ENCODE measurements around the gene OR2S2. TPM values are rescaled to one million over a fixed set of nuclear protein-coding genes. Genes with fewer than 3 reads are reported as not detected.
"Not testable (repeated sequence)": the region's sequence is repeated elsewhere in the genome, so short reads cannot be mapped to it uniquely, and the experiment has no call there.

Gene OR2S2
- total RNA-seq, 1 experiment from 2014 or later, result not detected

DNA sequence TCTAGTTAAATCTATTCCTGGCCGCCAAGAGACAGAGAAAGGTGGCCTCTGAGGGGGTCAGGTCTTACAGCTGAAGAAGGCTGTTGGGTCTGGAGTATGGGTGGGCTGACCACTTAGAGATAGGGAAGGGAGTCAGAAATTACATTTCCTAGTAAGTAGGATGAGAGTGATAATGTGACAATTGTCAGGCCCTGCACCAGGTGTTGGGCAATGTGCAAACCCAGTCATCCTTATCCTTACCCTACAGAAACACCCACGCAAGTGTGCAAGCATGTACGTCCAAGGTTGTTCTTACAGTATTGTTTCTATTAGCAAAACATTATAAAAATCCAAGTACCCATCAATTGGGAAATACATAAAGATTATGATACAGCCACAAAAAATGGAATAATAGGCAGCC is 39.2 kb downstream of the OR2S2 start:
- in situ Hi-C loops (cut with HindIII; ENCODE audit: low pct_unique_long_range_greater_than_20kb, low sequenced_read_pairs), result no loop called here
- DNase-seq (ENCODE audit: low read depth, low spot score), result no peak

DNA sequence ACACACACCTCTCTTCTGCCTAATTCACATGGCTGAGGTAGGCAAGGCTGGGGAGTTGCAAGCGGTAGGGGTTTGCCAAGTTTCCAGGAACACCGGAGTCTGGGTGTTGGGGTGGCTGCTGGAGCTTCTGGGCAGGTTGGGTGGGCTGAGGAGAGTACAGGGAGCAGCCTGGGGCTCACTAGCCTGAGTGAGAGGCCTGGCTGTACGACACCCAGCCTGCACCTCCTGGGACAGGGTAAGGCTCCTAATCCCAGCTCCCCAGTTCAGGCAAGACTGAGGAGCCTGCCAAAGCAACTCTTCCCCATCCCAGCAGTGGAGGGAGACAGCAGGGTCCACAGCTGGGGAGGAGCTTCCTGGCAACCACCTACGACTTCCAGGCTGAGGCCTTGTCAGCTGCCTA is 40.7 kb downstream of the OR2S2 start:
- in situ Hi-C loops (cut with HindIII; ENCODE audit: low pct_unique_long_range_greater_than_20kb, low sequenced_read_pairs), result no loop called here
- DNase-seq (ENCODE audit: low read depth, low spot score), result no peak

DNA sequence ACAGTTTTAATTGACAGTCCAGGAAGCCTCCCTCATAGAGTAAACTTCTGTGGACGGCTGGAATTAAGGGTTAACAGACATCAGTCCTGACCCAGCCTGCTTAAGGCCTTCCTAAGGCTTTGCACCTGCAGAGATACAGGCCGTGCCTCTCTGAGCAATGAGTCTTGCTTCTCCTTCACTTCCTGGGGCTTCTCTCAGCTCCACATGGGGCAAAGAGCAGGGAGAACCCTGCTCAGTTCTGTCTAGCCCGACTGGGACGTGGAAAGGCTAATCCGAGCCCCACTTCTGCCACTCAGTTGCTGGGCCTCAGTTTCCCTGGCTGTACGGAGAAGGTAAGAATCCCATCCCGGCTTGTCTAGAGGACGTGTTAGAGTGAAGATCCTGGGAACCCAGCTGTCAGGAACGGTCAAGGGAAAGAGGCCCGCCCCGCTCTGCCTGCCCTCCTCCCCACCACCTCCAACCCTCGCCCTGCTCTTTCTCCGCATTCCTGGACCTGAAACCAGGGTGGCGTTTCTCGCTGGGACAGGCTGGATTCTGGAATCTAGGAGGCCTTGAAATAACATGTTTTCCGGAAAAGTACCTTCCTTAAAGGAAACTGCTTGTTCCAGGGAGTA is 42.2 kb downstream of the OR2S2 start:
- peak; percentile 19 for DNase-seq (ENCODE audit: low read depth, low spot score)
- in situ Hi-C loops (cut with HindIII; ENCODE audit: low pct_unique_long_range_greater_than_20kb, low sequenced_read_pairs), result no loop called here

DNA sequence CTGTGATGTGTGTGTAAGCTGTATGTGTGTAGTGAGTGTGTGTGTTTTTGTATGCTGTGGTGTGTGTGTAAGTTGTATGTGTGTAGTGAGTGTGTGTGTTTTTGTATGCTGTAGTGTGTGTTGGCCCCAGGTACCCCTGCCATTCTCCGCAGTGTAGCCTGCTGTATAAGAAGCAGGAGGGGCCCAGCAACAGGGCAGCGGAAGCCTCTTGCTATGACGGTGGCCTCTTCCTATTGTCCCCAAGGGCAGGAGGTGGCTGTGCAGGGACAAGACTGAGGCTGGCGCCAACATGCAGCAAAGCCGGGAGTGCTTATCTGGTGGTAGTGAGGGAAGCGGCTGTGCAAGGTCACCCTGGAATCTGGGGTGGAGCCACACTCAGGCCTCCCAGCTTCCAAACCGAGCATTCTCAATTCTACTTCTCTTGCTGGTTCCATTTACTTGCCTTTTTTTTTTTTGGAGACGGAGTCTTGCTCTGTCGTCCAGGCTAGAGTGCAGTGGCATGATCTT is 43.6 kb downstream of the OR2S2 start:
- in situ Hi-C loops (cut with HindIII; ENCODE audit: low pct_unique_long_range_greater_than_20kb, low sequenced_read_pairs), result no loop called here
- peak; percentile 2 for DNase-seq (ENCODE audit: low read depth, low spot score)

DNA sequence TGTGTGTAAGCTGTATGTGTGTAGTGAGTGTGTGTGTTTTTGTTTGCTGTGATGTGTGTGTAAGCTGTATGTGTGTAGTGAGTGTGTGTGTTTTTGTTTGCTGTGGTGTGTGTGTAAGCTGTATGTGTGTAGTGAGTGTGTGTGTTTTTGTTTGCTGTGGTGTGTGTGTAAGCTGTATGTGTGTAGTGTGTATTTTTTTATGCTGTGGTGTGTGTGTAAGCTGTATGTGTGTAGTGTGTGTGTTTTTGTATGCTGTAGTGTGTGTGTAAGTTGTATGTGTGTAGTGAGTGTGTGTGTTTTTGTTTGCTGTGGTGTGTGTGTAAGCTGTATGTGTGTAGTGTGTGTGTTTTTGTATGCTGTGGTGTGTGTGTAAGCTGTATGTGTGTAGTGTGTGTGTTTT is 44.5 kb downstream of the OR2S2 start:
- in situ Hi-C loops (cut with HindIII; ENCODE audit: low pct_unique_long_range_greater_than_20kb, low sequenced_read_pairs); DNase-seq (ENCODE audit: low read depth, low spot score): not testable (repeated sequence)

DNA sequence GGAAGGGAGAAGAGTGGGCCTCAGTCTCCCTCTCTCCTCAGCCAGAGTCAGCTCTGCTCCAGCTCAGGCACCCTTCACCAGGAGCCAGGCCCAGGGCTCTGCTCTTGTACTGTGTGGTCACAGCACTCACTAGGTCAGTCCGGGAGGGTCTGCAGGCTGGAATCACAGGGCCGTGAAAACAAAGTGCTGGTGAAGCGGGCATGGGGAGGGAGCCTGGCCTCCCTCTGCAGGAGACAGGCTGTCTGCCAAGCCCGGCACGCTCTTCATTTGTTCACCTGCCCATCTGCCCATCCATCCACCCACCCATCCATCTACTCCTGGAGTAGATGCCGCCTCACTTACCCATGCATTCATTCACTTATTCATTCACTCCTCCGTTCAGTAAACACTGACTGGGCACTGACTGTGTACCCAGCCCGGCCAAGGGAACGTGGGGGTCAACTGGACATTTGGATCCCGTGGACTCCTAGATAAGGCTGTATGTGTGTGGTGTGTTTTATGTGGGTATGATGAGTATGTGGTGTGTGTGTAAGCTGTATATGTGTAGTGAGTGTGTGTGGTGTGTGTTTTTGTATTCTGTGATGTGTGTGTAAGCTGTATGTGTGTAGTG is 45.1 kb downstream of the OR2S2 start:
- in situ Hi-C loops (cut with HindIII; ENCODE audit: low pct_unique_long_range_greater_than_20kb, low sequenced_read_pairs), result no loop called here
- DNase-seq (ENCODE audit: low read depth, low spot score), result no peak

DNA sequence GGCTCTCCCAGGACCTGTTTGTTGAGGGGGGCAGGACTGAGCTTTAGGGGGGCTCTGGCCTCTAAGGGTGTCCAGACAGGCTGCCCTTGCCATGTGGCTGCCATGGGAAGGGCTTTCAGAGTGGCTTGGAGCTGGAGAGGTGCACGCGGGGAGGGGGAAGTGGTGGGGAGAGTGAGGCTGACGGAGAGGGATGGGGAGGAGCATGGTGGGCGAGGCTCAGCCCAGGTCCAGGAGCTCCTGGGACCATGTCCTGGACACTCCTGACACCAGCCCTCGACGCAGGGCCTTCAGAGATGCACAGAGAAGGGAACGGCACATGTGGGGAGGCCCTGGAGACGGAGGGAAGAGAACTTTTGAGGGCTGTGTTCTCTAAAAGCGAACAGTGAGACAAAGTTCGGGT is 46.3 kb downstream of the OR2S2 start:
- DNase-seq (ENCODE audit: low read depth, low spot score), result no peak
- in situ Hi-C loops (cut with HindIII; ENCODE audit: low pct_unique_long_range_greater_than_20kb, low sequenced_read_pairs), result no loop called here

DNA sequence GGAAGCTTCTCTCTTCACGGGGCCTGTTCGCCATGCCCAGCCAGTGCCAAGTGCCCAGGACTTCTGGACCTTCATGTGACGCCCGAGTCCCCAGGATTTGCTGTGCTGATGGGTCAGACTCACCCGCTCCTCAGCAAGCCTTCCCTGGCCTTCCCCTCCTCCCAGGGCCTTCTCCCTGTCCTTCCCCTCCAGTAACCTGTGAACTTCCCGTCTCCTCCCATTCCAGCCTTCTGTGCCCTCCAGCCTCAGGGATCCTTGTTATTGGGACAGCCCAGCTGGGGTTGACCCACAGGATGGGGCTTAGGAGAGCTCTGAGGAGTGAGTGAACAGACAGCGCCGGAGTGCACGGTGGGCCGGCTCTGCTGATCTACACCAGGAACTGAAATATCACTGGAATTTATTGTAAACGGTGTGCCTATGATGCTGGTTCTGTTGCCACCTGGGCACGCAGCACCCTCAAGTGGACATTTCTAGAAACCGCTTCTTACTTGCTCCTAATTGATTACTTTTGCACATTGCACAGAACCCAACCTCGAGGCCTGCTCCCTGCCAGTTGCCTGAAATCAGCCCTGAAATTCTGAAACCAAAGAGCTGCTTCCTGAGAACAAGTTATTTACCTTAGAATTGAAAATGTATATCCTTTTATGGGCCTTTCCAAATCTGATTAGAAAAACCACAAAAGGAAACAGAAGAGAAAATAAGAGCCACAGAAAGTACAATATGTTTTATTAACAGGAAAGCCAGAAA is 47.2 kb downstream of the OR2S2 start:
- peak; percentile 57 for DNase-seq (ENCODE audit: low read depth, low spot score)
- in situ Hi-C loops (cut with HindIII; ENCODE audit: low pct_unique_long_range_greater_than_20kb, low sequenced_read_pairs), result no loop called here

DNA sequence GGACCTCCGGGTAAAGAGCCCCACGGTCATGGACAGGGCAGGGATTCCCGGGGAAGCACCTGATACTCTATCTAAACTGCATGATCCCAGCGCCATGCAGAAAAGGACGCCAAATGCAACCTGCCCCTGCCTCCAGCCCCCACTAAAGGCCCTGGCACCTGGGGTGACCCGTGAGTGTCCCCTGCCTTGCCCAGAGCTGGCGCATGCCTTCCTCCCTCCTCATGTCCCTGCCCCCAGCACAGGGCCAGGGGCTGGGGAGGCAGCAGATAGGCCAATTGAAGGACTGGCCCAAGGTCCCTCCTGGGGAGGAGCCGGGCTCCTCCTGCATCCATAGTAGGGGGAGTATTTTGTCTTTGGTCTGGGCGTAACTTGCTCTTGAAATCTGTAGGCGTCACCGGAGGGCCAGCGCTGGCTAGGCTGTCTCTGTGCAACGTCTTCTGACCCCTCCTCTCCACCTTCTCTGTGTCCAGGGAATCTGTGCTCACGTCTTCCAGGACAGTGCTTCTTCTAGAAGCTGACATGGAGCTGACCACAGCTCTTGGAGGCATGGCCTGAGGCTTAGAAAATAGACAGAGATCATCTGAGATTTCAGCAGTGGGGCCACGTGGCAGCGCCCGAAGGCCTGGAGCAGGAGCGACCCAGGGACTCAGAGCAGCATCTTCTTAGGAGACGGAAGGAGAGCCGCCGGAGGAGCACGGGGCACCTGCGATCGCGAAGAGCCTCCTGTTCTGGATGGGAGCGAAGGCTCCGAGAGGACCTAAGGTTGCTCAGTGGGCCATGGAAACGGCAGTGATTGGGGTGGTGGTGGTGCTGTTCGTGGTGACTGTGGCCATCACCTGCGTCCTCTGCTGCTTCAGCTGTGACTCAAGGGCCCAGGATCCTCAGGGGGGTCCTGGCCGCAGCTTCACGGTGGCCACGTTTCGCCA is 48.0 kb downstream of the OR2S2 start:
- in situ Hi-C loops (cut with HindIII; ENCODE audit: low pct_unique_long_range_greater_than_20kb, low sequenced_read_pairs), result no loop called here
- DNase-seq (ENCODE audit: low read depth, low spot score), result no peak

DNA sequence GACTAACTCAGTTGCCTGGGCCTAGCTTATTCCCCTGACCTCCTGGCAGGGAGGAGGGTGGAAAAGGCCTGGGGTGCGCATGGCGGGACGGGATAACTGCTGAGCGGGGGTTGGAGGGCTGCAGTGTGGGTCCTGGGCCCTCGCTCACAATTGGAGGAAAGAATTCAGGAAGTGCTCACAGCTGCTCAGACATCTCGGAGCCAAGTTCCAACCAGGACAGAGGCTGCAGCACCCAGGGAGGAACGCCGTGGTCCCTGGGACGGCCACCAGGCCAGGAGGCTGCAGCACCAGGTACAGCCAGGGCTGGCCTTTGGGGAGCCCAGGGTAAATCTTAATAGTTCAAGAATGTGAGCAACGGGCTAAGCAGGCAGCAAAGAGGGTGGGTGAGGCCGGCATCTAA is 48.7 kb downstream of the OR2S2 start, which contains the start of gene SPAAR:
SPAAR (plus strand) TSS at position 217 of the 400 bp plus-strand sequence. CDS start 974 bp downstream, outside the sequence.
- in situ Hi-C loops (cut with HindIII; ENCODE audit: low pct_unique_long_range_greater_than_20kb, low sequenced_read_pairs), result no loop called here
- DNase-seq (ENCODE audit: low read depth, low spot score), result no peak

DNA sequence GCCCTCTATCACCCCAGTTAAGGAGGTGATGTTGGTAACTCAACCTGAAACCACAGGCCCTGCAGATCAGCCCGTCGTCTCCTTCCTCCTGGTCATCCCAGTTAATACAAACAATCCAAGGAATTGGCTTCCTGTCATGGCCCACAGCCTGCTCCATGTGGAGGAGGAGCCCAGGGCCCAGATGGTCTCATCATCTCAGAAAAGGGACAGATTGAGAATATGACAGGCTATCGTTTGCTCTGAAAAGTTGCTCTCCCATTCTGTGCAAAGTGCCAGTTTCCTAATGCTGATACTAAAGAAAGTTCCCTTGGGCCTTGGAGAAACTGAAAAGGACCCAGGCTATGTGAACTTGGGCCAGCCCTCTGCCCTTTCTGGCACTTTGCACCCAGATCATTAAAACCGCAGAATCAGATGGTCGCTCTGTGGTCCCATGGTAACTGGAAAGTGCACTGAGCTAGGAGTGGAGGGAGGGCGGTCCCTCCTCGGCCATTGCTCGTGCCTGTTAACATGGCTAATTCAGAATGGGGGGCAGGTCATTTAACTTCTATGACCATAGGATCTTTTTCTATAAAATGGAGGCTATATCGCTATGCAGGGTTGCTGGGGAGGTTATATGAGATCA is 49.3 kb downstream of the OR2S2 start:
- no peak for DNase-seq (ENCODE audit: low read depth, low spot score)
- in situ Hi-C loops (cut with HindIII; ENCODE audit: low pct_unique_long_range_greater_than_20kb, low sequenced_read_pairs), result no loop called here

DNA sequence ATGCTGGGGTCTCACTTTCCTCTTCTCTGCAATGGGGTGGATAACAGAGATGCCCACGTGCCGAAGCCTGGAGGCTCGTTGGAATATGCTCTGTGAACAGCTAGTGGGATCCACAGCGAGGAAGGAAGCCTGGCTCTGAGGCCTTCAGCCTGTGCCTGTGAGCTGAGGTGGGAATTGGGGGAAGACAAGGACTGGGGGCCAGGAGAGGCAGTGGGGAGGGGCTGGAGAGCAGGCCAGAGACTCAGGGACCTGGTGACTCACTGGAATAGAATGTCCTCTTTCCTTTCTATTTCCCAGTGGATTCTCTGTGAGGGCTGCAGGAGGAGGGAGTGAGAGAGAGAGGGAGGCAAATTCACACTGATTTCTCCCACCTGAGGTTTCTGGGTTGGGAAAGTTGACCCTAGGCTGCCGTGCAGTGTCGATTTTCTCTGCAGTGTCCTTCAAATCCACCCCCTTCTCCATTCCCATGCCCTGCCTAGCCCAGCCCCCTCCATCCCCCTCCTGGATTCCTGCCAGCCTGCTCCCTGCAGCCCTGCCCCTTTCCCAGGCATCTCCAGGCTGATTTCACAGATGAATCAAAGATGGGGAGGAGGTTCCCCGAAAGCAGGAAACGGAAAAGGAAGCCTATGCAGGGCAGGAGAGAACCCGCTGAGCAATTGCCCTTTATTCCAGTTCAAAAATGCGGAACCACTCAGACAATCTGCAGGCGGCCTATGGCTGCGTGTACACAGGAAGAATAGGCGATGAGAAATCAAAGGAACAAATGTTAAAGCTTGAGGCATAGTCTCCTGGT is 50.0 kb downstream of the OR2S2 start:
- in situ Hi-C loops (cut with HindIII; ENCODE audit: low pct_unique_long_range_greater_than_20kb, low sequenced_read_pairs), result no loop called here
- DNase-seq (ENCODE audit: low read depth, low spot score), result no peak

Other genes with a start within 250 kb of the OR2S2 start
- gene TLN1, start 226.0 kb downstream of the OR2S2 start, total RNA-seq (2014; rRNA removed; shearing (Covaris generic)), result 58.0 and 66.8 TPM in 2 replicates
- gene CREB3, start 225.5 kb downstream of the OR2S2 start, total RNA-seq (2014; rRNA removed; shearing (Covaris generic)), result 21.8 and 27.2 TPM in 2 replicates
- gene GBA2, start 208.9 kb downstream of the OR2S2 start, total RNA-seq (2014; rRNA removed; shearing (Covaris generic)), result 32.1 and 37.1 TPM in 2 replicates
- 12.2 and 12.4 TPM in 2 replicates for gene RGP1, start 208.9 kb downstream of the OR2S2 start, total RNA-seq (2014; rRNA removed; shearing (Covaris generic))
- gene MSMP, start 203.9 kb downstream of the OR2S2 start, total RNA-seq (2014; rRNA removed; shearing (Covaris generic)), result not detected in 2 replicates
- gene NPR2, start 166.6 kb downstream of the OR2S2 start, total RNA-seq (2014; rRNA removed; shearing (Covaris generic)), result 0.53 and 1.1 TPM in 2 replicates
- 0.05 TPM in 1 of 2 replicates, not detected in the other for gene SPAG8, start 145.9 kb downstream of the OR2S2 start, total RNA-seq (2014; rRNA removed; shearing (Covaris generic))
- gene HINT2, start 143.1 kb downstream of the OR2S2 start, total RNA-seq (2014; rRNA removed; shearing (Covaris generic)), result 19.7 and 26.2 TPM in 2 replicates
- gene FAM221B, start 129.4 kb downstream of the OR2S2 start, total RNA-seq (2014; rRNA removed; shearing (Covaris generic)), result not detected in 2 replicates
- gene TMEM8B, start 128.9 kb downstream of the OR2S2 start, total RNA-seq (2014; rRNA removed; shearing (Covaris generic)), result 0.55 and 1.0 TPM in 2 replicates
- gene OR13J1, start 87.8 kb downstream of the OR2S2 start, total RNA-seq (2014; rRNA removed; shearing (Covaris generic)), result not detected in 2 replicates
- gene HRCT1, start 52.0 kb downstream of the OR2S2 start, total RNA-seq (2014; rRNA removed; shearing (Covaris generic)), result not detected in 2 replicates
- not detected in 2 replicates for gene SPAAR, start 48.7 kb downstream of the OR2S2 start, total RNA-seq (2014; rRNA removed; shearing (Covaris generic))
- 7.9 and 10.0 TPM in 2 replicates for gene RECK, start 78.8 kb upstream of the OR2S2 start, total RNA-seq (2014; rRNA removed; shearing (Covaris generic))
- gene GLIPR2, start 178.6 kb upstream of the OR2S2 start, total RNA-seq (2014; rRNA removed; shearing (Covaris generic)), result 5.6 and 6.5 TPM in 2 replicates
- gene CCIN, start 211.2 kb upstream of the OR2S2 start, total RNA-seq (2014; rRNA removed; shearing (Covaris generic)), result not detected in 2 replicates
- gene CLTA, start 232.8 kb upstream of the OR2S2 start, total RNA-seq (2014; rRNA removed; shearing (Covaris generic)), result 323 and 362 TPM in 2 replicates

Measured in SK-MEL-5 (cell line).